Peyer's patch (tissue), 4 donors: Measurements from ENCODE around the gene DGKE.

Experiments
- POLR2A ChIP-seq, 2 donors: fragments of 450-650 bp; IDR thresholded peaks; one replicate each; pipeline ENCODE4 v1.5.1; 2017; ENCODE audit warnings: antibody characterized with exemption in 2 of 2, mild to moderate bottlenecking in 2 of 2, moderate library complexity in 2 of 2
- TF ChIP-seq, protein P1 (sequence below), 6 experiments: fragments of 450-650 bp in 4 of 6; fragments of 200-600 bp in 2 of 6; sonication (generic) in 1 of 6; IDR thresholded peaks; one replicate each; pipeline ENCODE4 v1.5.1; 2017 to 2019; ENCODE audit warnings: antibody characterized with exemption in 6 of 6, mild to moderate bottlenecking in 3 of 6, moderate library complexity in 1 of 6

DNA sequence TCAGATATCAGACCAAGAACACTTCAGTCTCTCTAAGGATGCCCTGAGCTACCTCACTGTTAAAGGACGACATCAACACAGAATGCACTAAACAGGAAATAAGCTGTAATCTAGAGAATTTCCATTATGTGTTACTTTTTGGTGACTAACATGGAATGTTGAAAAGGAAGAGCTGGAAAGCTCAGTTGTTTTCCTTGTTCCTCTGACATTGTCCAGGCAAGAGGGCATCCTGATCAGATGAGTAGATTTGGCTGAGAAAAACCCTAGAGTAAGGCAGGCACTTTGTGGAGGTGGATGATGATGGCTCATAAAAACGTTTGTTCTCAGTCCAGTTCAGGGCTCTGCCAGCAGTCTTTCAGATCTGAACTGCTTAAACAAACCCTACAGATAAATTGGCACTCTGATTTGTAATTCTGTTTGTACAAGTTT lies 34.0 kb downstream of the DGKE start:
- TF ChIP-seq, protein P1, sequence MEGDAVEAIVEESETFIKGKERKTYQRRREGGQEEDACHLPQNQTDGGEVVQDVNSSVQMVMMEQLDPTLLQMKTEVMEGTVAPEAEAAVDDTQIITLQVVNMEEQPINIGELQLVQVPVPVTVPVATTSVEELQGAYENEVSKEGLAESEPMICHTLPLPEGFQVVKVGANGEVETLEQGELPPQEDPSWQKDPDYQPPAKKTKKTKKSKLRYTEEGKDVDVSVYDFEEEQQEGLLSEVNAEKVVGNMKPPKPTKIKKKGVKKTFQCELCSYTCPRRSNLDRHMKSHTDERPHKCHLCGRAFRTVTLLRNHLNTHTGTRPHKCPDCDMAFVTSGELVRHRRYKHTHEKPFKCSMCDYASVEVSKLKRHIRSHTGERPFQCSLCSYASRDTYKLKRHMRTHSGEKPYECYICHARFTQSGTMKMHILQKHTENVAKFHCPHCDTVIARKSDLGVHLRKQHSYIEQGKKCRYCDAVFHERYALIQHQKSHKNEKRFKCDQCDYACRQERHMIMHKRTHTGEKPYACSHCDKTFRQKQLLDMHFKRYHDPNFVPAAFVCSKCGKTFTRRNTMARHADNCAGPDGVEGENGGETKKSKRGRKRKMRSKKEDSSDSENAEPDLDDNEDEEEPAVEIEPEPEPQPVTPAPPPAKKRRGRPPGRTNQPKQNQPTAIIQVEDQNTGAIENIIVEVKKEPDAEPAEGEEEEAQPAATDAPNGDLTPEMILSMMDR (IDR thresholded peaks at IDR 0.05), result no peak
- TF ChIP-seq POLR2A (IDR thresholded peaks at IDR 0.05), result no peak
